ENCODE data around the gene C1orf232. TPM values are rescaled to one million over a fixed set of nuclear protein-coding genes. Genes with fewer than 3 reads are reported as not detected.

Gene C1orf232
- total RNA-seq, 1 donor from 2014 or later: not detected

DNA sequence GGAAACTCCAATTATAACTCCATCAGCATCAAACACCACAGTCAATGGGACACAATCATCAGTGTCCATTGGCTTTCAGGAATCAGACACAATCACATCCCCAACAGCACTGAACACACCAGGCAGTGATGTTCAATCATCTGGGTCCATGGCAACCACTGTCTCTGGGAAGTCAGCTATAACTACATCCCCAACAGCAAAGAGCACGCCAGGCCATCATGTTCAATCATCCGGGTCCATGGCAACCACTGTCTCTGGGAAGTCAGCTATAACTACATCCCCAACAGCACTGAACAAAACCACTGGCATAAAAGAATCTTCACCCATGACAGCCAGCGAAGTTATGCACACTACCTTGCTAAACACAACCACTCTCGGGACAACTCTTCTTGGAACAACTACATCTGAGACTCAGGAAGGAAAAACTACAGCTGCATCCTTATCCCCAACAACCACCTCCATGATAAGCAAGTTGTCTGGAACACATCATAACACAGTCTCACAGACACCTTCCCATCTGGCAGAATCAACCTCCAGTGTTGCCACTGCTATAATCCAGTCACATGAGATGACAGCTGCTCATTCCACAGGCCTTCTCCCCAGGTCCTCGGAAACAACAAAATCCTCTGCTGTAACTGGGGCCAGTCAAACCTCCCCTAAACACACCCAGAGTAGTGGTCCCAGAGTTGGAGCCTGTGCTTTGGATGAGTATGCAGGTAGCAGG, 41.5 kb upstream of the C1orf232 start:
- no peak for DNase-seq (ENCODE audit: low spot score)
- Mint-ChIP-seq H3K27me3 (ENCODE audit: unreplicated experiment) (peaks cover 3% of the 10 kb centered on the region), H3K9me3 (ENCODE audit: unreplicated experiment) (no peaks in the 10 kb centered on the region), H3K27ac (ENCODE audit: unreplicated experiment) (no peak overlapping the region), H3K36me3 (ENCODE audit: low read depth, unreplicated experiment) (no peaks in the 10 kb centered on the region), H3K4me3 (ENCODE audit: unreplicated experiment) (no peak overlapping the region), H3K4me1 (ENCODE audit: unreplicated experiment) (peaks cover 8% of the 10 kb centered on the region)
- TF ChIP-seq CTCF (IDR thresholded peaks at IDR 0.05; ENCODE audit: unreplicated experiment): no peak

DNA sequence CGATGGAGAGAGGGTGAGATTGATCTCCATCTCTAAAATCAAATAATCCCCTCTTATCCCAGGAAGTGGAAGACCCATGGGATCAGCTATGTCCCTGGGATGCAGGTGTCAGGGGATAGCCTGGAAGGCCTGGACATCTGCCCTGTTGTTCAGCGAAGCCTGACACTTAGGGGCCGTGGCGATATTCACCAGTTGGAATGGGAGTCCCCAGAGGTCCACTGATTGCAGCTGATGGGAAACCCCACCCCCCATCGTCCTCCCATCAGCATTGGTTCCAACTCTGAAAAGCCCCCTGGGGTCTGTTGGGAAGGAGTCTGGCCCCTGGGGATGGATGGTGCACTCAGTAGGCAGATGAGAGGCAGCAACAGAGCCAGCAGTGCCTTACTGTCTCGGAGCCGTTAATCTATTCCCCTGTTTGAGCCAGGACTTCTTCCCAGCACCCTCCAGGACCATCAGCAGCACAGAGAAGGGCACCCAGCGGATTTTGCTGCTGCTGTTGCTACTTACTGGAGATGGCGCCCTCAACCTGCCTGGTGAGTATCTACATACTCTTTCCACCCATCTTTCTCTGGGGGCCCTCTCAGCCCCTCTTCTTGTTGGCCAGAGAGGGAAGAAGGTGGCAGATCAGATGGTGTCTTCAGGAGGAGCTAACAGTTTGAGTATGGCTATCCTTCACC, 35.0 kb upstream of the C1orf232 start:
- no peak for DNase-seq (ENCODE audit: low spot score)
- H3K27ac Mint-ChIP-seq (ENCODE audit: unreplicated experiment): no peak overlapping the region
- H3K27me3 Mint-ChIP-seq (ENCODE audit: unreplicated experiment): peaks cover 7% of the 10 kb centered on the region
- peaks cover 3% of the 10 kb centered on the region for H3K4me1 Mint-ChIP-seq (ENCODE audit: unreplicated experiment)
- H3K4me3 Mint-ChIP-seq (ENCODE audit: unreplicated experiment): no peak overlapping the region
- H3K9me3 Mint-ChIP-seq (ENCODE audit: unreplicated experiment): no peaks in the 10 kb centered on the region
- no peaks in the 10 kb centered on the region for H3K36me3 Mint-ChIP-seq (ENCODE audit: low read depth, unreplicated experiment)
- TF ChIP-seq CTCF (IDR thresholded peaks at IDR 0.05; ENCODE audit: unreplicated experiment): no peak

DNA sequence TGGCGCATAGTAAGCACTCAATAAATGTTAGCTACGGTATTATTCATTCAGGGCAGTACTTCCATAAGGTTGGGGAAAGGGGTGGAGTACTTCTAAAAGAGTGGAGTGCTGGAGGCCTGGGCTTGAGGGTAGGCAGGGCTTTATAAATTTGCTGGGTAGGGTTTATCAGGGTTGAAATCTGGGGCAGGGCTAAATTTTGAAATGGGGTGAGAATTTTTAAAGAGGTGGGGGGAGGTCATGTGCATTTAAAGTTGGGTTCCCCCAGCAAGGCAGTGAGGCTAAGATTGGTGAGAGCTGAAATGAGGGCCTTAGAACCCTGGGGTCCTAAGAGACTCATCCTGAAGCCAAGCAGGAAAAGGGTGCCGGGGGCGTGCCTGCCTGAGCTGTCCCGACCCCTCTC, 31.6 kb upstream of the C1orf232 start:
- no peaks in the 10 kb centered on the region for H3K36me3 Mint-ChIP-seq (ENCODE audit: low read depth, unreplicated experiment)
- H3K27me3 Mint-ChIP-seq (ENCODE audit: unreplicated experiment): peaks cover 3% of the 10 kb centered on the region
- no peak overlapping the region for H3K27ac Mint-ChIP-seq (ENCODE audit: unreplicated experiment)
- H3K9me3 Mint-ChIP-seq (ENCODE audit: unreplicated experiment): no peaks in the 10 kb centered on the region
- H3K4me3 Mint-ChIP-seq (ENCODE audit: unreplicated experiment): no peak overlapping the region
- DNase-seq (ENCODE audit: low spot score): no peak
- peaks cover 3% of the 10 kb centered on the region for H3K4me1 Mint-ChIP-seq (ENCODE audit: unreplicated experiment)
- TF ChIP-seq CTCF (IDR thresholded peaks at IDR 0.05; ENCODE audit: unreplicated experiment): no peak

GRCh38 chr1:26197813-26198212, 29.1 kb upstream of the C1orf232 start:
- no peaks in the 10 kb centered on the region for H3K4me1 Mint-ChIP-seq (ENCODE audit: unreplicated experiment)
- no peak for TF ChIP-seq CTCF (IDR thresholded peaks at IDR 0.05; ENCODE audit: unreplicated experiment)
- peaks cover 3% of the 10 kb centered on the region for H3K27me3 Mint-ChIP-seq (ENCODE audit: unreplicated experiment)
- H3K9me3 Mint-ChIP-seq (ENCODE audit: unreplicated experiment): no peaks in the 10 kb centered on the region
- no peaks in the 10 kb centered on the region for H3K36me3 Mint-ChIP-seq (ENCODE audit: low read depth, unreplicated experiment)
- no peak for DNase-seq (ENCODE audit: low spot score)
- no peak overlapping the region for H3K27ac Mint-ChIP-seq (ENCODE audit: unreplicated experiment)
- H3K4me3 Mint-ChIP-seq (ENCODE audit: unreplicated experiment): no peak overlapping the region

GRCh38 chr1:26197301-26197700, 28.5 kb upstream of the C1orf232 start:
- Mint-ChIP-seq H3K36me3 (ENCODE audit: low read depth, unreplicated experiment) (no peaks in the 10 kb centered on the region), H3K4me1 (ENCODE audit: unreplicated experiment) (no peaks in the 10 kb centered on the region), H3K27me3 (ENCODE audit: unreplicated experiment) (peaks cover 3% of the 10 kb centered on the region), H3K27ac (ENCODE audit: unreplicated experiment) (no peak overlapping the region), H3K4me3 (ENCODE audit: unreplicated experiment) (no peak overlapping the region), H3K9me3 (ENCODE audit: unreplicated experiment) (no peaks in the 10 kb centered on the region)
- TF ChIP-seq CTCF (IDR thresholded peaks at IDR 0.05; ENCODE audit: unreplicated experiment): no peak
- no peak for DNase-seq (ENCODE audit: low spot score)
